Measurements from ENCODE around the gene TRMU. TPM values are rescaled to one million over a fixed set of nuclear protein-coding genes. Genes with fewer than 3 reads are reported as not detected.

The TRMU gene
- total RNA-seq, 1 donor from 2014 or later, result 61.4 TPM

DNA sequence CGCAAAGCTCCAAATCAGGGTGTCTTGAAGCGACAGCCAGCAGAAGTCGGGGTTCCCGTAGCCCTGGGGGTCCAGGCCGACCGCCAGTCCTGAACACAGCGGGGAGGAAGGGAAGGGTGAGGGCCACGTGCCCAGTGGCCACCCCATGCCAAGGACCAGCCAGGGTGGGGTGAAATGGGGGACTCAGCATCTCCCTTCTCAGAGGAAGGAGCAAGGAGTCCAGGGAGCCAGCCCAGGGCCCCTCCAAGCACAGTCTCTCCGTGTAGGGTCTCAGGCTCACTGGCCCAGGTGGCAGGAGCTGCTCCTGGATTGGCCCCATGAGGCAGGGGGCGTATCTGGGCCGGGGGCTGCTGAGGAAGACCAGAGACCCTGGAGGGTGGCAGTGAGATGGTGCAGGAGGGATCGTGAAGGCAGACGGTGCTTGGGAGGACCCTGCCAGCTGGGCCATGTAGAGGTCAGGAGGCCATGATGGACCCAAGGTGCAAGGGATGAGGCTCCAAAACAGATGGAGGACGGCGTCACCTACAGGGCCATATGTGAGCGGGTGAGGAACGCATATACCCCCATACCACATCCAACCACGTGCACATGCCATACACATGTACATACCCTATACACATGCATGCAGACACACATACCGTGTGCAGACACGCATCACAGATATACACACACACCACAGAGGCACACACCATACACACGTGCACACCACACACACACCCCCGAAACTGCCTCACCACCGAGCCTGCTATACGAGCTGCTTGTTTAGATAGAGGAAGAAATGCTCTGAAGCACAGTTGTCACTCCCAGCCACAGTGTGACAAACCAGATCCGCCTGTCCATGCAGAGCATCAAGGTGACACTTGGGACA, 34.4 kb downstream of the TRMU start:
- no peak for DNase-seq (ENCODE audit: low spot score)

DNA sequence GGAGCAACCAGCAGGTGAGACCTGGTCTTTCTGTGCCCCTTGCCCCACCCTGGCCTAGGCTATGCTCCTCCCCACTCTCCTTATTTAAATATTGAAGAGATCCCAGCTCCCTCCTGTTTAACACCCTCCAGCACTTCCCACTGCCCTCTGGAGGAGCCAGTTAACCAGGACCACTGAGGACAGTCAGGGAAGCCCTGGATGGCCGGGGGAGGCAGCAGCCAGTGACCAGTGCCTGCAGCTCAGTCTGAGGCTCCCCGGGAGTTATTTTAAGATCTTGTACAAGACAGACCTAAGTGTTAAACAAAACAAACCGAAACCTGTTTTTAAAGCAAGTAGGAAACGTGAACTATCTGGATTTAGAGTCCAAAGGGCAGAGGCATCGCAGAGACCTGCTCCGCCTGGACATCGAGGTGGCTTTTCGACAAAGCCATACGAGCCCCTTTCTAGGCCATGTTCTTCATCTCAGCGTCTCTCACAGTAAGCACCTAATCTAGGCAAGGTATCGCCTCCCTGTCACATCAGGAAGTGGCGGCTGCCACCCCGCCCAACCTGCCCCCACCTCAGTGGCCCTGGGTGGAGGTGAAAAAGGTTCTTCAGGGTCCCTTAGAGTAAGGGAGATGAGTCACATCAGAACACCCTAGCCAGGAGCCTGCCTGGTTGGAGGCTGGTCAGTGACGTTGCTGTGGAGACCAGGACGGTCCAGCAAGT, 35.2 kb downstream of the TRMU start:
- DNase-seq (ENCODE audit: low spot score), result no peak

GRCh38 chr22:46371623-46372226, 36.2 kb downstream of the TRMU start:
- no peak for DNase-seq (ENCODE audit: low spot score)

GRCh38 chr22:46372686-46373085, 37.2 kb downstream of the TRMU start:
- DNase-seq (ENCODE audit: low spot score), result no peak

DNA sequence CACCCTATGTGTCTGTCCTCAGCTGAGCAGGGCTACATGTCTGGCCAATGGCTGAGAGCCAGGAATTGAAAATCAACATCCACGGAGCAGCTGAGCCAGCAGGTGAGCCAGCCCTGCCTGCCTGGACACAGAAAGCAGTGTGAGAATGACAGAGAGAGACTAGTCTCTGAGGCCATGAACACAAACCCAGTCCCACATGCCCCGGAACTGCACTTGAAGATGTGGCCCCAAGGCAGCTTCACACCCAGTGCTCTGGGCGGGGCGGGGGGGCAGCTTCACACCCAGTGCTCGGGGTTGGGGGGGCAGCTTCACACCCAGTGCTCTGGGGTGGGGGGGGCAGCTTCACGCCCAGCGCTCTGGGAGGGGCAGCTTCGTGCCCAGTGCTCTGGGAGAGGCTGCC, 37.6 kb downstream of the TRMU start:
- peak; percentile 65 for DNase-seq (ENCODE audit: low spot score)

DNA sequence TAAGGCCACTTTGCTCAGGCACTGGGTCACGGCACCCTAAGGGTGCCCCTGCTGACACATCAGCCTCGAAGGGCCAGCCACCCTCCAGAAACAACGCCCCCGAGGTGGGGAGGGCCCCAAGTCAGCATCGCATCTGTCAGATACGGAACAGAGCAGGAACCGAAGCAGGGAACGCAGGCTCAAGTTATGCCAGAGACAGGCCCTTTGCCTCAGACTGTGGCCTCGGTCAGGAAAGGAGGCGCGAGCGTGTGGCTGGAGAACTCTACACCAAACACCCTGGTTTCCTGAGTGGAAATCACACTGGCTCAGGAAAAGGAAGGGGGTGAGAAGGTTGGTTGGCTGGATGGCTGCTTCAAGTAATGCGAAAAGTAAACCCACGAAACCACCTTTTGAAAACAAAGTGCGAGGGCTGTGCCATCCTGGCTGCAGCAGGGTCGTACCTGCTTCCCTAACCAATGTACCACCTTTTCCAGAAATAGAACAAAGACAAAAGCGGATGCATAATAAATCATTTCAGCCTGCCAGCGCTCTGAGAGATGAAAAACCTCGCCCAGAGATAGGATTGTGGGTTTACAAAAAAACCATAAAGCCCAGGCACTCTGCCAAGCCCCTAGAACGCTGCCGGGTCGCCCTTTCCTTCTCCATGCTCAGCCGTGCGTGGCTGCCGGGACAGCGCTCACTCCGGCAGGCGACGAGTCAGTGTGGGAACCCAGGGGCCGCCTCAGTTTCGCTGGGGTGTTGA, 38.6 kb downstream of the TRMU start:
- peak; percentile 79 for DNase-seq (ENCODE audit: low spot score)

- DNase-seq (ENCODE audit: low spot score), result peak; percentile 88
Observed at GRCh38 chr22:46374663-46375474, 39.4 kb downstream of the TRMU start.

GRCh38 chr22:46376111-46376510, 40.6 kb downstream of the TRMU start:
- no peak for DNase-seq (ENCODE audit: low spot score)

DNA sequence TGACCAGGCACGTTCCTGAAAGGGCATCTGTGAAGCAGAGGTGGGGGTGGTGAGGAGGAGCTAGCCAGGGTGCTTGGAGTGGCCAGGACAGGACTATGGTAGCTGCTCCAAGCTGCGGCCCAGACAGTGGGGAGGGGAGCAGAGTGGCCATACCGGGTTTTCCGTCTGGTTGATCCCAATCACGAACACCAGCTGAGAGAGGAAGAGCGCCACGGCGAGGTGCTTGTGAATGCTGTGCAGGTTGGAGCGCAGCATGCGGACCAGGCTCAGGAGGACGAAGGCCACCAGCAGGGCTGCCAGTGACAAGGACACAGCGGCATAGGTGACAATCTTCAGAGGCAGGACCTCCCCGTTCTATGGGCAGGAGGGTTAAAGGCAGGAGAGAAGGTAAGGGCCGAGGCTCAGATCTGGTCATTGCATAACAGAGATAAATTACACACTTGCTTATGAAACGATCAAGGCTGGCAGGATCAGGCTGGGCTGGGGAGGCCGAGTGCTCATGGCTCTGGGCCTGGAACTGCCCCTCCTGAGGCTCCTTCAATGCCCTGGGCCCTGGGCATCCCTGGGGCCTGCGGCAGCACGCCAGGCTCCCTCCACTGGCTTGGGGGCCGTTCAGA, 41.5 kb downstream of the TRMU start:
- DNase-seq (ENCODE audit: low spot score), result no peak

DNA sequence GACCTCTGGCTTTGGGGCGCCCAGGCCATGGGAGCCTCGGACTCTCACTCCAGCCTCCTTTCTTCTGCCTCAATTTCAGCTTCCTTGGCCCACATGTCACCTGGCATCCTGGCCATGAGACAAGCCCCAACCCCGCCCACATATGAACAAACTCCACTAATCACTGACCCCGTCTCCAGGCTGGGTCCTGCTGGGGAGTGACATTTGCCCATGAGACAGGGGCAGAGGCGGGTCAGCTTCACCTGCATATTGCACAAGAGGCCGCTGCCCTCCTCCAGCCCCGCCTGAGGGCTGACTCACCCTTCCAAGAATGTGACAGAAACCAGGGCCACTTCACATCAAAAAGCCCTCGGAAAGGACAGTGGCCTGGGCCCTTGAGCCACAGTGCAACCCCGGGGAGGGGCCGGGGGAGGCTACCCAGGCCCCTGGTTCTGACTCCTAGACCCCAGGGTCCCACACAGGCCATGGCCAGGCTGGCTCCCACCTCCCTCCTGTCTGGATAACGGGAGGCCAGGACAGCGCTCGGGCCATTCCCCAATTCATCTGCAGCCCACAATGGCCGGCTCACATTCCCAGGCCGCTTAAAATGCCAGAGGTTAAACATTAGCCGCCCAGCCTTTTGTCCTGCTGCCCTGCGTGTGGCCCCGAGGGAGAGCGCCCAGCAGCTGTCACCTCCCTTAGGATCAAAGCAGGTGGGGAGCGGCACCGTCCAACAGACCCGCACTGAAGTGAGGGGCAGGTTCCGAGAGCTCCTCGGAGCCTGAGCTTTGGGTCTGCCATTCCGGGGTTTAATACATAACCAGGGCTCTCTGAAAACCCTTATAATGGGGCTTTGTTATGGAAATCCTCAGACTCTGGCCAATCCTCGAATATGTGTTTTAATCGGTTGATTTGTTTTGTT, 42.3 kb downstream of the TRMU start:
- DNase-seq (ENCODE audit: low spot score), result peak; percentile 75

DNA sequence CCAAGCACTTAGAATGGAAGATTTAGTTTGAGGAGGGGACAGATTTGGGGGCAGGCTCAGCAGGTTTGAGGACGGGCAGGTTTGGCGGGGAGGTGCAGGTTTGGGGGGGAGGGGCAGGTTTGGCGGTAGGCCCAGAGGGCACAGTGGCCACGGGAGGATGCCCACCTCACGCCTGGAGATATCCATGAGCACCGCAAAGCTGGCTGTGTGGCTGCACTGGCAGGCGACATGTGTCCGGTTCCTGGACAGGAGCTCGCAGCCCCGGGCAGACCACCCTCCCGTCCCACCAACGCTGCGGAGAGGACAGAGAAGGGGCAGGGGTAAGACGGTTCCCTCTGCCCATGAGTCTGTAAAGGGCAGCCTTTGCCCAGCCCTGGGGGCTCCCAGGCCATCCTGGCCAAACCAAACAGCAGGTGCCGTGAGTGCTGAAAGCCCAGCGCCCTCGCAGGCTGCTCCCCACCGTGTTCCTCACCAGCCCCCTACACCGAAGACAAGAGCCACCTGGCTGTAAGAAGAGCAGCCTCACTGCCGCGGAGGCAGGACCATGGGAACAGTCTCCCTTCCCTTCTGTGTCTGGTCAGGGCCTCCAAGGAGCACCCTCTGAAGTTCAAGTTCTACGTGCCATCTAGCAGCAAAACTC, 43.0 kb downstream of the TRMU start:
- no peak for DNase-seq (ENCODE audit: low spot score)

- DNase-seq (ENCODE audit: low spot score), result no peak
Observed at GRCh38 chr22:46379066-46379930, 43.8 kb downstream of the TRMU start.

- DNase-seq (ENCODE audit: low spot score), result no peak
Observed at GRCh38 chr22:46380069-46380468, 44.6 kb downstream of the TRMU start.

DNA sequence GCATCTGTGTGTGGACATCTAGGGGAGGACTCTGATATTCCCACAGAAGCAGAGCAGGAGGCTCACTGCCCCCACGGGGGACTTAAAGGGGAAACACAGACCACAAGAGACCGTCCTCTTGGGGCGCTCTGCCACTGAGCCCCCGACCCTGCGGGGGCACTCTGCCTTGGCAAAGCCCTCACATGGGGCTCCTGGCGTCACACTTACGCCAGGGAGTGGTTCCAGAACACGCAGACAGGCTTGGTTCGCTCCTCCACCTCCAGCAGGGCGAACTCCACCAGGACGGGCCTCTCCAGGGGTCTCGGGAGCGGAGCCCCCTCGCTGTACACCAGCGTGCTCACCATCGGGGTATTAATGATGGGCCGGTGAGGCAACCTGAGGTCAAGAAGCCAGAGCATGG, 45.1 kb downstream of the TRMU start:
- DNase-seq (ENCODE audit: low spot score), result no peak

DNA sequence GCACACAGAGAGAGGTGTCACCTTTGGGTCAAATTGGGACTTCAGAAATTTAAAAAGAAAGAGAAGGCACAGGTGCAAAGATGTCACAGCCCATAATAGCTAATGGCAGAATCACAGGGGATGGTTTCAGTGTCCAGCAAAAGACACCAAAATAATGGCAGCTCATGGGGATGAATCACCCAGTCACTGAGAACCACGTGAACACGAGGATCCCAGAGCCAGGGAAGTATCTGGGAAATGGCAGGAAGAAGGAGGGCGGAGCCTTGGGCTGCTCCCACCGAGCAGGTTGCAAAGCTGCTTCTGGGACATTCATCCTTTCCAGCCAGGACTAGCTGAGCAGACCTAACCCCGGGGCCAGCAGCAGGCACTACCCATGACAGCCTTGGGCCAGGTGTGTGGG, 45.6 kb downstream of the TRMU start:
- no peak for DNase-seq (ENCODE audit: low spot score)

GRCh38 chr22:46381731-46382130, 46.2 kb downstream of the TRMU start:
- DNase-seq (ENCODE audit: low spot score), result no peak

DNA sequence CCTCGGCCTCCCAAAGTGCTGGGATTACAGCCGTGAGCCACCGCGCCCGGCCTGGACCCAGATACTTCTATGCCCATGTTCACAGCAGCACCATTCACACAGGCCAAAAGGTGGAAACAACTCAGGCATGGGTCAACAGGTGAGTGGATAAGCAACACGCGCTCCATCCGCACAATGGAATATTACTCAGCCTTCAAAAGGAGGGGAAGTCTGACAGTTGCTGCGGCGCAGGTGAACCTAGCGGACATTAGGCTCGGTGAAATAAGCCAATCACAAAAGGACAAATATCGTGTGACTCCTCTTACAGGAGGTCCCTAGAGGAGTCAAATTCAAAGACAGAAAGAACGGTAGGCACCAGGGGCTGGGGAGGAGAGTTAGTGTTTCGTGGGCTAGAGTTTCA, 47.0 kb downstream of the TRMU start:
- DNase-seq (ENCODE audit: low spot score), result no peak

DNA sequence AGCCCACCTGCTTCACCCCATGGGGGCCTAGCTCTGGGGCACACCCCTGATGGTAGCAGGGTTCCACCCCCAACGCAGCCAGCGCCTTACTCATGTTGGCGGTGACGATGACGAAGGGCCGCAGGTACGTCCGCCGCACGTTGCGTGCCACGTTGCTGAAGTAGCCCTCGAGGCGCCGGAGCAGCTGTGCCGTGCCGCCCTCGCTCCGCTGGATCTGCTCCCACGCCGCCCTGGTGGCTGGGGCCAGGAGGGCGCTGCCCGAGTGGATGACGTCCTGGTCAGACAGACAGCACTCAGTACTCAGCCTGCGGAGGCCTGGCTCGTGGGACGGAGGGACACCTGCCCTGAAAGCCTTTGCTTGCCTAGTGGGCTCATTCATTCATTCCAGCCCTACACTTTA, 50.8 kb downstream of the TRMU start:
- DNase-seq (ENCODE audit: low spot score), result no peak
